ENCODE results near the gene ADRB1.

The ADRB1 gene

DNA sequence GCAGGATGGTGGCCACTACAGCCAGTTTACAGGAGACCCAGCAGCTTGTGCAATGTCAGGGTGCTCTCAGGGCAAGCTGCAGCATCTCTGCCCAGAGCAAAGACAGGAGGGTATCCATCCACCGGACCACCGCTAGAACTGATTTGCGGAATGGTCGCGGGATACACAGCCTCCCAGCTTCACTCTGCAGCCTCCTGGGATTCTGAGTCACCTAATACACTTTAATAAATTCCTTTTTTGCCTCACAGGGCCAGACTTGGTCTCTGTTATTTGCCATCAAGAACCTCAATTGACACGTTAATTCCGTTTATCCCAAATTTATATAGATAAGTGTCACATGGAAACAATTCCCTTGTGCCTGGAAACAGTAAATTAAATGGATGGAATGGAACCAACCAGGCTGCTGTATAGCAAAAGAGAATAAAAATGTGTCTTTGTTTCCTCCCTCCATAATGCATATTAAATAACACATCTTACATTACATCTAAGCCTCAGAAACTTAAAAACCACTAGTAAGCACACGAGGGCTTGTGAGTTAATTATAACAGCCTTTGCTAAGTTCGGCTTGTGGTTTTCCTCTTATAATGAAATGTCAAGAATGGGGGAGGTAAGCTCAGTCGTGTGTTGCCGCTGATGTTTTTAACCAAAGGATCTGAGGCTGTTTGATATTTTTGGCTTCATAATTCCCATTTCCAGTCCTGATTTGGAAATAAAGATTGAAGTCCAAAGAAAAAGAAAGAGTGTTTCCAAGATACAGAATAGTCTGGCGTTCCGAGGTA lies 52.1 kb downstream of the ADRB1 start:
- no peak for DNase-seq
